DND-41 (cell line): Measurements from ENCODE around the gene GPC1.

Experiments
- ATAC-seq: fragments of 200-7000 bp; cut with Tn5 transposase; 3 replicates; pipeline ENCODE4 v1.9.1; 2021; ENCODE audit warnings: low read depth; ENCODE audit not compliant: insufficient read depth
- DNase-seq: peaks from one replicate; pipeline ENCODE4 v3.0.0-alpha.2; 2020
- H2AFZ ChIP-seq: 2 replicates; pipeline ENCODE4 v1.6.0; 2012; ENCODE audit warnings: low read depth, low read length
- H3K27ac ChIP-seq: 2 replicates; pipeline ENCODE4 v1.5.1; 2012; ENCODE audit warnings: low read length, inconsistent platforms
- H3K27me3 ChIP-seq: fragments of 200-600 bp; sonication (generic); 2 replicates; pipeline ENCODE4 v1.6.0; 2012; ENCODE audit warnings: low read length, mild to moderate bottlenecking, inconsistent platforms; ENCODE audit not compliant: insufficient read depth, poor library complexity
- H3K36me3 ChIP-seq: 2 replicates; pipeline ENCODE4 v1.5.1; 2012; ENCODE audit warnings: low read length, inconsistent platforms; ENCODE audit not compliant: insufficient read depth
- H3K4me1 ChIP-seq: 2 replicates; pipeline ENCODE4 v1.5.1; 2012; ENCODE audit warnings: mild to moderate bottlenecking, low read length; ENCODE audit not compliant: insufficient read depth
- H3K4me2 ChIP-seq: 2 replicates; pipeline ENCODE4 v1.6.0; 2012; ENCODE audit warnings: mild to moderate bottlenecking, moderate library complexity, low read length, inconsistent platforms; ENCODE audit not compliant: insufficient read depth
- H3K4me3 ChIP-seq, 2 experiments: fragments of 200-600 bp in 1 of 2; shearing (Covaris generic) in 1 of 2; 2 replicates each; pipeline ENCODE4 v1.5.1; 2012 to 2016; ENCODE audit warnings: inconsistent platforms in 2 of 2, low read length in 2 of 2, mild to moderate bottlenecking in 2 of 2, low read depth in 1 of 2, moderate library complexity in 1 of 2
- H3K79me2 ChIP-seq: 2 replicates; pipeline ENCODE4 v1.6.0; 2012; ENCODE audit warnings: low read length, inconsistent platforms; ENCODE audit not compliant: insufficient read depth
- H3K9ac ChIP-seq: 2 replicates; pipeline ENCODE4 v1.6.0; 2012; ENCODE audit warnings: low read depth, mild to moderate bottlenecking, inconsistent platforms, low read length, moderate library complexity
- H3K9me3 ChIP-seq: 2 replicates; pipeline ENCODE4 v1.5.1; 2012; ENCODE audit warnings: low read length, moderate library complexity, mild to moderate bottlenecking, inconsistent platforms; ENCODE audit not compliant: insufficient read depth, severe bottlenecking
- H4K20me1 ChIP-seq: 2 replicates; pipeline ENCODE4 v1.6.0; 2012; ENCODE audit warnings: low read length; ENCODE audit not compliant: insufficient read depth
- CTCF ChIP-seq: IDR thresholded peaks from 2 replicates; pipeline ENCODE4 v1.5.1; 2012; ENCODE audit warnings: borderline replicate concordance, low read length, moderate library complexity, mild to moderate bottlenecking; ENCODE audit not compliant: poor library complexity, severe bottlenecking; ENCODE audit errors: extremely low read depth
- EZH2 ChIP-seq: IDR thresholded peaks from 3 replicates; pipeline ENCODE4 v1.6.1; 2012; ENCODE audit warnings: borderline replicate concordance, low read depth, mild to moderate bottlenecking, moderate library complexity, low read length, inconsistent platforms; ENCODE audit not compliant: severe bottlenecking

The GPC1 gene

GRCh38 chr2:240502430-240503121 lies 67.1 kb downstream of the GPC1 start:
- no peak overlapping the region for H3K4me2 ChIP-seq
- no peaks in the 10 kb centered on the region for H3K27me3 ChIP-seq
- TF ChIP-seq EZH2: no peak
- TF ChIP-seq CTCF: no peak
- no peak overlapping the region for H3K9ac ChIP-seq
- no peaks in the 10 kb centered on the region for H3K4me1 ChIP-seq
- peak; percentile 1 for DNase-seq
- H4K20me1 ChIP-seq: no peaks in the 10 kb centered on the region; the same call in 1 of the 2 replicates
- H3K4me3 ChIP-seq: no peak overlapping the region
- H3K27ac ChIP-seq: no peak overlapping the region
- H2AFZ ChIP-seq: no peak overlapping the region
- H3K79me2 ChIP-seq: no peaks in the 10 kb centered on the region
- no peak; the same call in 2 of the 3 replicates for ATAC-seq
- H3K36me3 ChIP-seq: peaks cover 49% of the 10 kb centered on the region
- H3K9me3 ChIP-seq: no peaks in the 10 kb centered on the region

DNA sequence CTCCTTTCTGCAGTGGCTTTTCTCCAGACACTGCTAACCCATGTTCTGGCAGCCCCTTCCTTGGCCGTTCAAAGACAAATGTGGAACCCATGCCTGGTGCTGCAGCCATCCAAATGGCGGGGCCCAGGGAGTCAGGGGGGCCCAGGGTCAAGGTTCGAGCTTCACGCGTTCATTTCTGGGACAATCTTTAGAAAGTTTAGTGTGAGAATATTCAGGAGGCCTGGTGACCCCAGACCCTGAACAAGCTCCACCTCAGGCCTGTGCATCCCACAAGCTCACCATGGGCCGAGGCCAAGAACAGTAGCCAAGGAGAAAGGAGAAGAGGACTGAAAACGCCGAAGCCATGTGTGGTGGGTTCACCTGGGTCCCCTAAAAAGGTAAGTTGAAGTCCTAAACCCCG lies 67.9 kb downstream of the GPC1 start:
- no peak overlapping the region for H2AFZ ChIP-seq
- H3K27me3 ChIP-seq: no peaks in the 10 kb centered on the region
- no peak overlapping the region for H3K27ac ChIP-seq
- no peak for ATAC-seq
- H3K36me3 ChIP-seq: peaks cover 44% of the 10 kb centered on the region
- no peaks in the 10 kb centered on the region for H3K79me2 ChIP-seq
- no peaks in the 10 kb centered on the region for H3K4me1 ChIP-seq
- no peak overlapping the region for H3K9ac ChIP-seq
- H4K20me1 ChIP-seq: no peaks in the 10 kb centered on the region; the same call in 1 of the 2 replicates
- DNase-seq: no peak
- no peak for TF ChIP-seq CTCF
- TF ChIP-seq EZH2: no peak
- no peak overlapping the region for H3K4me2 ChIP-seq
- no peaks in the 10 kb centered on the region for H3K9me3 ChIP-seq
- H3K4me3 ChIP-seq: no peak overlapping the region

GRCh38 chr2:240503848-240504247 lies 68.4 kb downstream of the GPC1 start:
- TF ChIP-seq CTCF: no peak
- no peak for TF ChIP-seq EZH2
- no peak for ATAC-seq
- no peak overlapping the region for H3K4me3 ChIP-seq

More at GRCh38 chr2:240503848-240504247, 68.4 kb downstream of the GPC1 start:
- H3K27ac ChIP-seq: no peak overlapping the region
- H3K4me1 ChIP-seq: no peaks in the 10 kb centered on the region
- peaks cover 39% of the 10 kb centered on the region for H3K36me3 ChIP-seq
- H4K20me1 ChIP-seq: no peaks in the 10 kb centered on the region; the same call in 1 of the 2 replicates
- H3K9ac ChIP-seq: no peak overlapping the region
- H3K79me2 ChIP-seq: no peaks in the 10 kb centered on the region
- no peak overlapping the region for H3K4me2 ChIP-seq
- no peak overlapping the region for H2AFZ ChIP-seq
- peak; percentile 1 for DNase-seq
- H3K9me3 ChIP-seq: no peaks in the 10 kb centered on the region
- no peaks in the 10 kb centered on the region for H3K27me3 ChIP-seq
